AG04450 (cell line): ENCODE results near the gene EVC. TPM values are rescaled to one million over a fixed set of nuclear protein-coding genes. Genes with fewer than 3 reads are reported as not detected.

Experiments used
- CTCF ChIA-PET: fragments of 300-600, 350-600 bp; formaldehyde crosslinking; extraction: SDS; loops from one replicate; lab custom pipeline; 2022; ENCODE audit warnings: antibody characterized with exemption, inconsistent platforms; lab: Charles Lee
- POLR2A ChIA-PET: fragments of 350-600 bp; formaldehyde crosslinking; extraction: SDS; loops from one replicate; lab custom pipeline; 2021; ENCODE audit warnings: antibody characterized with exemption, inconsistent platforms; lab: Yijun Ruan, JAX
- DNase-seq: peaks from one replicate; pipeline ENCODE4 v3.0.0-alpha.2; 2011; ENCODE audit warnings: low read depth, low spot score
- H3K27ac ChIP-seq: one replicate; pipeline ENCODE4 v1.5.1; 2012; ENCODE audit warnings: low read depth, low read length, control low read depth
- H3K27me3 ChIP-seq: one replicate; pipeline ENCODE4 v1.6.0; 2012; ENCODE audit warnings: low read length; ENCODE audit not compliant: control insufficient read depth, insufficient read depth
- H3K4me3 ChIP-seq: 2 replicates; pipeline ENCODE4 v1.5.1; 2011; ENCODE audit warnings: mild to moderate bottlenecking, low read depth, low read length, control low read depth
- H3K9me3 ChIP-seq: 2 replicates; pipeline ENCODE4 v1.5.1; 2012; ENCODE audit warnings: low read length; ENCODE audit not compliant: control insufficient read depth, insufficient read depth
- CTCF ChIP-seq: IDR thresholded peaks from 2 replicates; pipeline ENCODE4 v1.5.1; 2011; ENCODE audit warnings: low read depth, low read length, control low read depth, inconsistent platforms
- polyA plus RNA-seq: library from polyadenylated mRNA; depleted of rRNA; stranded (reverse); fragments of >200 nt; gene quantifications from 2 replicates; pipeline ENCODE4 v1.2.3, GENCODE V29; 2011

The EVC gene
- polyA plus RNA-seq, 1 experiment: 11.5 TPM

- POLR2A ChIA-PET: no interaction called here
- CTCF ChIA-PET: interaction anchor here (0.9 kb wide), 1 partner anchor 8 kb away, joined by 4 read pairs; no protein-coding TSS in a partner anchor
These were observed 87.5 kb downstream of the EVC start for GRCh38 chr4:5798462-5798861.

GRCh38 chr4:5798946-5799345 is 87.9 kb downstream of the EVC start:
- CTCF ChIA-PET: interaction anchor here (0.9 kb wide), 1 partner anchor 8 kb away, joined by 4 read pairs; no protein-coding TSS in a partner anchor

More at GRCh38 chr4:5798462-5798861, 87.5 kb downstream of the EVC start:
- H3K27ac ChIP-seq: no peak overlapping the region
- no peaks in the 10 kb centered on the region; the same call in 1 of the 2 replicates for H3K9me3 ChIP-seq
- TF ChIP-seq CTCF: no peak
- H3K4me3 ChIP-seq: no peak overlapping the region
- DNase-seq: no peak
- H3K27me3 ChIP-seq: no peaks in the 10 kb centered on the region

GRCh38 chr4:5799406-5799805 is 88.4 kb downstream of the EVC start:
- POLR2A ChIA-PET: no interaction called here
- DNase-seq: no peak
- Histone ChIP-seq H3K27me3 (no peaks in the 10 kb centered on the region), H3K27ac (no peak overlapping the region), H3K9me3 (no peaks in the 10 kb centered on the region; the same call in 1 of the 2 replicates), H3K4me3 (no peak overlapping the region)
- CTCF ChIA-PET: no interaction called here
- no peak for TF ChIP-seq CTCF

More at GRCh38 chr4:5798946-5799345, 87.9 kb downstream of the EVC start:
- DNase-seq: no peak
- Histone ChIP-seq H3K4me3 (no peak overlapping the region), H3K27ac (no peak overlapping the region), H3K27me3 (no peaks in the 10 kb centered on the region), H3K9me3 (no peaks in the 10 kb centered on the region; the same call in 1 of the 2 replicates)
- TF ChIP-seq CTCF: no peak
- POLR2A ChIA-PET: no interaction called here

- no peaks in the 10 kb centered on the region for H3K27me3 ChIP-seq
- ChIA-PET CTCF (interaction anchor here (1.1 kb wide), 1 partner anchor 11 kb away, joined by 5 read pairs; no protein-coding TSS in a partner anchor), POLR2A (no interaction called here)
- no peaks in the 10 kb centered on the region; the same call in 1 of the 2 replicates for H3K9me3 ChIP-seq
- TF ChIP-seq CTCF: no peak
- H3K27ac ChIP-seq: no peak overlapping the region
- no peak for DNase-seq
- H3K4me3 ChIP-seq: no peak overlapping the region
These were observed 89.5 kb downstream of the EVC start for GRCh38 chr4:5800496-5800895.

- CTCF ChIA-PET: no interaction called here
- POLR2A ChIA-PET: no interaction called here
- Histone ChIP-seq H3K9me3 (no peaks in the 10 kb centered on the region; the same call in 1 of the 2 replicates), H3K27me3 (no peaks in the 10 kb centered on the region), H3K27ac (no peak overlapping the region), H3K4me3 (no peak overlapping the region)
- no peak for TF ChIP-seq CTCF
- no peak for DNase-seq
These were observed 90.7 kb downstream of the EVC start for GRCh38 chr4:5801696-5802095.
